HepG2 (cell line): Measurements from ENCODE around the gene TMEM31. TPM values are rescaled to one million over a fixed set of nuclear protein-coding genes. Genes with fewer than 3 reads are reported as not detected.

ENCODE experiments used
- ATAC-seq: fragments of 200-7000 bp; cut with Tn5 transposase; 3 replicates; pipeline ENCODE4 v1.9.1; 2020; ENCODE audit warnings: mild to moderate bottlenecking, moderate library complexity
- BruUV-seq: library from RNA; stranded (reverse); fragments of 400-500 nt; replicated peaks from 2 replicates; lab custom pipeline; 2021; lab: Mats Ljungman, UMichigan
- CTCF ChIA-PET: fragments of 300-600 bp; formaldehyde crosslinking; extraction: SDS; loops from one replicate; lab custom pipeline; 2021; ENCODE audit warnings: low total read pairs, inconsistent platforms, low intra/inter-chr PET ratio; lab: Yijun Ruan, JAX
- POLR2A ChIA-PET: fragments of 350-600 bp; sonication (Branson Sonifier 250); formaldehyde crosslinking; loops from one replicate; lab custom pipeline; 2020; ENCODE audit warnings: antibody characterized with exemption, inconsistent platforms; lab: Yijun Ruan, JAX
- DNase-seq: peaks from one replicate; pipeline ENCODE4 v3.0.0-alpha.2; 2015; ENCODE audit warnings: low spot score
- FAIRE-seq: peaks from 3 replicates; lab custom pipeline; 2011; peaks lifted over from hg19 to GRCh38; lab: Jason Lieb, UNC
- H2AFZ ChIP-seq: one replicate; pipeline ENCODE4 v1.6.1; 2011; ENCODE audit warnings: low read length, inconsistent platforms
- H3K27ac ChIP-seq: fragments of 300-600 bp; 3 replicates; pipeline ENCODE4 v1.8.0; 2011; ENCODE audit warnings: mixed run types, mild to moderate bottlenecking, mixed read lengths, low read length, inconsistent platforms; ENCODE audit not compliant: insufficient read depth; ENCODE audit errors: extremely low read length
- H3K27me3 ChIP-seq, 2 experiments: fragments of 200-600 bp in 1 of 2; 2 replicates in 1 of 2; 3 replicates in 1 of 2; pipeline versions ENCODE4 v1.6.0 to v1.8.0; 2011; ENCODE audit warnings: low read length in 2 of 2, mild to moderate bottlenecking in 2 of 2, moderate library complexity in 2 of 2, inconsistent platforms in 1 of 2; ENCODE audit not compliant: insufficient read depth in 2 of 2, control insufficient read depth in 1 of 2
- H3K36me3 ChIP-seq, 2 experiments: fragments of 200-600 bp in 1 of 2; replicated peaks in 1 of 2; 2 replicates in 1 of 2; 3 replicates in 1 of 2; pipeline versions ENCODE4 v1.5.1 to v1.8.0; 2011; ENCODE audit warnings: low read length in 2 of 2, inconsistent platforms in 1 of 2; ENCODE audit not compliant: insufficient read depth in 2 of 2, control insufficient read depth in 1 of 2
- H3K4me1 ChIP-seq: 2 replicates; pipeline ENCODE4 v1.5.1; 2012; ENCODE audit warnings: low read length, inconsistent platforms; ENCODE audit not compliant: insufficient read depth
- H3K4me2 ChIP-seq: 2 replicates; pipeline ENCODE4 v1.6.0; 2011; ENCODE audit warnings: low read depth, low read length, inconsistent platforms
- H3K4me3 ChIP-seq, 3 experiments: fragments of 200-600 bp in 1 of 3; sonication (generic), shearing (Covaris generic) in 1 of 3; replicated peaks in 1 of 3; 2 replicates each; pipeline ENCODE4 v1.5.1; 2011 to 2016; ENCODE audit warnings: low read length in 3 of 3, inconsistent platforms in 2 of 3, low read depth in 2 of 3, mild to moderate bottlenecking in 2 of 3, control low read depth in 1 of 3, mixed read lengths in 1 of 3; ENCODE audit not compliant: insufficient read depth in 1 of 3
- H3K79me2 ChIP-seq: one replicate; pipeline ENCODE4 v1.6.1; 2011; ENCODE audit warnings: low read length, inconsistent platforms; ENCODE audit not compliant: insufficient read depth
- H3K9ac ChIP-seq: 2 replicates; pipeline ENCODE4 v1.6.0; 2011; ENCODE audit warnings: mild to moderate bottlenecking, low read depth, low read length, inconsistent platforms; ENCODE audit not compliant: insufficient read depth
- H3K9me3 ChIP-seq: 2 replicates; pipeline ENCODE4 v1.5.1; 2012; ENCODE audit warnings: mild to moderate bottlenecking, low read length
- H4K20me1 ChIP-seq: 2 replicates; pipeline ENCODE4 v1.6.0; 2011; ENCODE audit warnings: inconsistent platforms, mild to moderate bottlenecking, low read length, moderate library complexity; ENCODE audit not compliant: insufficient read depth
- ARNT ChIP-seq: fragments of 450-650 bp; IDR thresholded peaks from 2 replicates; pipeline ENCODE4 v1.6.1; 2017
- MYC ChIP-seq: sonication (generic); formaldehyde crosslinking; IDR thresholded peaks from 2 replicates; pipeline ENCODE4 v1.9.0; 2021; ENCODE audit warnings: missing genetic modification reagents, borderline replicate concordance
- ZNF160 ChIP-seq: sonication (generic); formaldehyde crosslinking; IDR thresholded peaks from 2 replicates; pipeline ENCODE4 v1.8.0; 2022; ENCODE audit warnings: mild to moderate bottlenecking, inconsistent platforms, missing genetic modification reagents
- ZNF781 ChIP-seq: sonication (generic); formaldehyde crosslinking; IDR thresholded peaks from 2 replicates; pipeline ENCODE4 v1.5.1; 2020; ENCODE audit warnings: borderline replicate concordance, mild to moderate bottlenecking, missing genetic modification reagents; ENCODE audit errors: not compliant biosample characterization
- WGBS: methylation state at CpG from one replicate; pipeline ENCODE4 v1.1.6; 2017; ENCODE audit warnings: low lambda C conversion rate; 5-methylcytosine and 5-hydroxymethylcytosine counted together
- in situ Hi-C: cut with HindIII; loops from 2 replicates; pipeline ENCODE4 v1.10.0; 2017; ENCODE audit warnings: low pct_unique_long_range_greater_than_20kb; ENCODE audit not compliant: extremely low pct_ligation_motif_present
- intact Hi-C: fragments of 100-400 bp; cut with micrococcal nuclease; formaldehyde crosslinking; loops from one replicate; pipeline ENCODE4 v1.10.0; 2022; ENCODE audit not compliant: unreplicated experiment
- polyA plus RNA-seq, 8 experiments: library from polyadenylated mRNA; depleted of rRNA in 3 of 8; stranded (reverse) in 7 of 8; unstranded in 1 of 8; fragments of >200 nt; fragmentation: Illumina TruSeq in 4 of 8; extraction: Trizol in 4 of 8; gene quantifications; 2 replicates each; pipeline versions ENCODE4 v1.2.1 to v1.2.3, GENCODE V29; 2011 to 2016; ENCODE audit warnings: low read depth in 4 of 8, missing spikeins in 1 of 8, mixed read lengths in 1 of 8; ENCODE audit not compliant: insufficient read depth in 1 of 8
- total RNA-seq, 5 experiments: library from RNA; depleted of rRNA; stranded (reverse); fragments of >200 nt; fragmentation: Illumina TruSeq; extraction: Trizol; gene quantifications; 2 replicates each; pipeline ENCODE4 v1.2.3, GENCODE V29; 2016; ENCODE audit warnings: low read depth in 1 of 5
- TF ChIP-seq, protein P1 (sequence below): sonication (generic); formaldehyde crosslinking; IDR thresholded peaks from 2 replicates; pipeline ENCODE4 v1.5.0; 2020; ENCODE audit warnings: mild to moderate bottlenecking, missing genetic modification reagents, borderline replicate concordance
- TF ChIP-seq, protein P2 (sequence below): sonication (generic); formaldehyde crosslinking; IDR thresholded peaks from 2 replicates; pipeline ENCODE4 v1.4.0; 2020; ENCODE audit warnings: mild to moderate bottlenecking, missing genetic modification reagents

TMEM31 gene
- total and polyA plus RNA-seq, 2 of the 13 experiments (the other 11 are each of a cell fraction or from before 2014, with no cell fraction given) = 0.16 TPM; not detected in 1

DNA sequence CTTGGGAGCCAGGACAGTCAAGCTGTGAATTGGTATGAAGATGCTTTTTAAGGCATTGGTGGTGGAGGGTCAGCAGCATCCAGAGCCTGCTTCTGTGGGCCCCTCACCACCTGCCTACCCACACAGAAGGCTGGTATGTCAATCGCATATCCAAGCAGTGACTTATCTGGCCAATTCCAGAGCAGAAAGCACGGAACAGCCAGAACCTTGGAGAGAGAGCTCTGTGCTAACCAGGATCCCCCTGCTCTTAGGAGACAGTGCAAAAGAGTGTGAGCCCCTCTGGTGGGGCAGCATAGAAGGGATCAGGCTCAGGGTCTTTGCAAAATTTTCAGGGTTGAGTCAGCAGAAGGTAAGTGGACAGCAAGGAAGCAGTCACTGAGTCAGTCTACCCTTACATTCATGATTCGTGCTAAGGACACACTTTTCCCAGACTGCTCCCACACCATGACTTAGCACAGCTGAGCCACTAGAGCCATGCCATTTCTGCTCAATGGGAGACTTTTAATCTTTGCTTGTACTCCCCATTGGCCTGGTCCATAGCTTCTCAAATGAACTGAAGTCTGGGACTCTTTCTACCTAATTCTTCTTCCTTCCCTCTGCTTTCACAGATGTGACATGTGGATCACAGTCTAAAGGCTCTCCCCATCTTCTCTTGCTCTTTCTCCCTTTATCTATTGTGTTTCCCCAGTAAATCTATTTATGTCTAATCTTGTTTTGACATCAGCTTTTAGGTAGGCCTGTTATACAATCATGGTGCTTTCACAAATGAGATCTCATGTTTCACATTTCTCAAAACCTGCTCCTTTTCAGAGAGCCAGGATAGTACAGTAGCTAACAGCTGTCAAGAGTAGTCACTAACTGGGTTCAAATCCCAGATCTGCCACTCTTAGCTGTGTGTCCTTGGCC, 44.3 kb upstream of the TMEM31 start:
- intact Hi-C loops (no loop called here), in situ Hi-C loops (no loop called here)
- Histone ChIP-seq H3K27ac (no peak overlapping the region), H3K4me2 (no peak overlapping the region), H3K4me3 (no peak overlapping the region), H3K27me3 (no peaks in the 10 kb centered on the region; a peak in 1 of 5 replicates), H2AFZ (no peak overlapping the region), H3K9me3 (no peaks in the 10 kb centered on the region), H3K4me1 (no peaks in the 10 kb centered on the region), H4K20me1 (no peaks in the 10 kb centered on the region), H3K36me3 (no peaks in the 10 kb centered on the region), H3K9ac (no peak overlapping the region), H3K79me2 (no peaks in the 10 kb centered on the region)
- ChIA-PET CTCF (no interaction called here), POLR2A (no interaction called here)
- DNase-seq (no peak), FAIRE-seq (no peak), ATAC-seq (no peak)
- 0% methylated on average over 1 of the region's 3 CpGs for WGBS
- no TSS peak for BruUV-seq
- TF ChIP-seq, protein P1, sequence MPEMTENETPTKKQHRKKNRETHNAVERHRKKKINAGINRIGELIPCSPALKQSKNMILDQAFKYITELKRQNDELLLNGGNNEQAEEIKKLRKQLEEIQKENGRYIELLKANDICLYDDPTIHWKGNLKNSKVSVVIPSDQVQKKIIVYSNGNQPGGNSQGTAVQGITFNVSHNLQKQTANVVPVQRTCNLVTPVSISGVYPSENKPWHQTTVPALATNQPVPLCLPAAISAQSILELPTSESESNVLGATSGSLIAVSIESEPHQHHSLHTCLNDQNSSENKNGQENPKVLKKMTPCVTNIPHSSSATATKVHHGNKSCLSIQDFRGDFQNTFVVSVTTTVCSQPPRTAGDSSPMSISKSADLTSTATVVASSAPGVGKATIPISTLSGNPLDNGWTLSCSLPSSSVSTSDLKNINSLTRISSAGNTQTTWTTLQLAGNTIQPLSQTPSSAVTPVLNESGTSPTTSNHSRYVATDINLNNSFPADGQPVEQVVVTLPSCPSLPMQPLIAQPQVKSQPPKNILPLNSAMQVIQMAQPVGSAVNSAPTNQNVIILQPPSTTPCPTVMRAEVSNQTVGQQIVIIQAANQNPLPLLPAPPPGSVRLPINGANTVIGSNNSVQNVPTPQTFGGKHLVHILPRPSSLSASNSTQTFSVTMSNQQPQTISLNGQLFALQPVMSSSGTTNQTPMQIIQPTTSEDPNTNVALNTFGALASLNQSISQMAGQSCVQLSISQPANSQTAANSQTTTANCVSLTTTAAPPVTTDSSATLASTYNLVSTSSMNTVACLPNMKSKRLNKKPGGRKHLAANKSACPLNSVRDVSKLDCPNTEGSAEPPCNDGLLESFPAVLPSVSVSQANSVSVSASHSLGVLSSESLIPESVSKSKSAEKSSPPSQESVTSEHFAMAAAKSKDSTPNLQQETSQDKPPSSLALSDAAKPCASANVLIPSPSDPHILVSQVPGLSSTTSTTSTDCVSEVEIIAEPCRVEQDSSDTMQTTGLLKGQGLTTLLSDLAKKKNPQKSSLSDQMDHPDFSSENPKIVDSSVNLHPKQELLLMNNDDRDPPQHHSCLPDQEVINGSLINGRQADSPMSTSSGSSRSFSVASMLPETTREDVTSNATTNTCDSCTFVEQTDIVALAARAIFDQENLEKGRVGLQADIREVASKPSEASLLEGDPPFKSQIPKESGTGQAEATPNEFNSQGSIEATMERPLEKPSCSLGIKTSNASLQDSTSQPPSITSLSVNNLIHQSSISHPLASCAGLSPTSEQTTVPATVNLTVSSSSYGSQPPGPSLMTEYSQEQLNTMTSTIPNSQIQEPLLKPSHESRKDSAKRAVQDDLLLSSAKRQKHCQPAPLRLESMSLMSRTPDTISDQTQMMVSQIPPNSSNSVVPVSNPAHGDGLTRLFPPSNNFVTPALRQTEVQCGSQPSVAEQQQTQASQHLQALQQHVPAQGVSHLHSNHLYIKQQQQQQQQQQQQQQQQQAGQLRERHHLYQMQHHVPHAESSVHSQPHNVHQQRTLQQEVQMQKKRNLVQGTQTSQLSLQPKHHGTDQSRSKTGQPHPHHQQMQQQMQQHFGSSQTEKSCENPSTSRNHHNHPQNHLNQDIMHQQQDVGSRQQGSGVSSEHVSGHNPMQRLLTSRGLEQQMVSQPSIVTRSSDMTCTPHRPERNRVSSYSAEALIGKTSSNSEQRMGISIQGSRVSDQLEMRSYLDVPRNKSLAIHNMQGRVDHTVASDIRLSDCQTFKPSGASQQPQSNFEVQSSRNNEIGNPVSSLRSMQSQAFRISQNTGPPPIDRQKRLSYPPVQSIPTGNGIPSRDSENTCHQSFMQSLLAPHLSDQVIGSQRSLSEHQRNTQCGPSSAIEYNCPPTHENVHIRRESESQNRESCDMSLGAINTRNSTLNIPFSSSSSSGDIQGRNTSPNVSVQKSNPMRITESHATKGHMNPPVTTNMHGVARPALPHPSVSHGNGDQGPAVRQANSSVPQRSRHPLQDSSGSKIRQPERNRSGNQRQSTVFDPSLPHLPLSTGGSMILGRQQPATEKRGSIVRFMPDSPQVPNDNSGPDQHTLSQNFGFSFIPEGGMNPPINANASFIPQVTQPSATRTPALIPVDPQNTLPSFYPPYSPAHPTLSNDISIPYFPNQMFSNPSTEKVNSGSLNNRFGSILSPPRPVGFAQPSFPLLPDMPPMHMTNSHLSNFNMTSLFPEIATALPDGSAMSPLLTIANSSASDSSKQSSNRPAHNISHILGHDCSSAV (CRISPR knock-in tag) = no peak
- TF ChIP-seq ZNF781 (no peak), MYC (CRISPR knock-in tag) (no peak), ARNT (no peak), ZNF160 (CRISPR knock-in tag) (no peak)
- TF ChIP-seq, protein P2, sequence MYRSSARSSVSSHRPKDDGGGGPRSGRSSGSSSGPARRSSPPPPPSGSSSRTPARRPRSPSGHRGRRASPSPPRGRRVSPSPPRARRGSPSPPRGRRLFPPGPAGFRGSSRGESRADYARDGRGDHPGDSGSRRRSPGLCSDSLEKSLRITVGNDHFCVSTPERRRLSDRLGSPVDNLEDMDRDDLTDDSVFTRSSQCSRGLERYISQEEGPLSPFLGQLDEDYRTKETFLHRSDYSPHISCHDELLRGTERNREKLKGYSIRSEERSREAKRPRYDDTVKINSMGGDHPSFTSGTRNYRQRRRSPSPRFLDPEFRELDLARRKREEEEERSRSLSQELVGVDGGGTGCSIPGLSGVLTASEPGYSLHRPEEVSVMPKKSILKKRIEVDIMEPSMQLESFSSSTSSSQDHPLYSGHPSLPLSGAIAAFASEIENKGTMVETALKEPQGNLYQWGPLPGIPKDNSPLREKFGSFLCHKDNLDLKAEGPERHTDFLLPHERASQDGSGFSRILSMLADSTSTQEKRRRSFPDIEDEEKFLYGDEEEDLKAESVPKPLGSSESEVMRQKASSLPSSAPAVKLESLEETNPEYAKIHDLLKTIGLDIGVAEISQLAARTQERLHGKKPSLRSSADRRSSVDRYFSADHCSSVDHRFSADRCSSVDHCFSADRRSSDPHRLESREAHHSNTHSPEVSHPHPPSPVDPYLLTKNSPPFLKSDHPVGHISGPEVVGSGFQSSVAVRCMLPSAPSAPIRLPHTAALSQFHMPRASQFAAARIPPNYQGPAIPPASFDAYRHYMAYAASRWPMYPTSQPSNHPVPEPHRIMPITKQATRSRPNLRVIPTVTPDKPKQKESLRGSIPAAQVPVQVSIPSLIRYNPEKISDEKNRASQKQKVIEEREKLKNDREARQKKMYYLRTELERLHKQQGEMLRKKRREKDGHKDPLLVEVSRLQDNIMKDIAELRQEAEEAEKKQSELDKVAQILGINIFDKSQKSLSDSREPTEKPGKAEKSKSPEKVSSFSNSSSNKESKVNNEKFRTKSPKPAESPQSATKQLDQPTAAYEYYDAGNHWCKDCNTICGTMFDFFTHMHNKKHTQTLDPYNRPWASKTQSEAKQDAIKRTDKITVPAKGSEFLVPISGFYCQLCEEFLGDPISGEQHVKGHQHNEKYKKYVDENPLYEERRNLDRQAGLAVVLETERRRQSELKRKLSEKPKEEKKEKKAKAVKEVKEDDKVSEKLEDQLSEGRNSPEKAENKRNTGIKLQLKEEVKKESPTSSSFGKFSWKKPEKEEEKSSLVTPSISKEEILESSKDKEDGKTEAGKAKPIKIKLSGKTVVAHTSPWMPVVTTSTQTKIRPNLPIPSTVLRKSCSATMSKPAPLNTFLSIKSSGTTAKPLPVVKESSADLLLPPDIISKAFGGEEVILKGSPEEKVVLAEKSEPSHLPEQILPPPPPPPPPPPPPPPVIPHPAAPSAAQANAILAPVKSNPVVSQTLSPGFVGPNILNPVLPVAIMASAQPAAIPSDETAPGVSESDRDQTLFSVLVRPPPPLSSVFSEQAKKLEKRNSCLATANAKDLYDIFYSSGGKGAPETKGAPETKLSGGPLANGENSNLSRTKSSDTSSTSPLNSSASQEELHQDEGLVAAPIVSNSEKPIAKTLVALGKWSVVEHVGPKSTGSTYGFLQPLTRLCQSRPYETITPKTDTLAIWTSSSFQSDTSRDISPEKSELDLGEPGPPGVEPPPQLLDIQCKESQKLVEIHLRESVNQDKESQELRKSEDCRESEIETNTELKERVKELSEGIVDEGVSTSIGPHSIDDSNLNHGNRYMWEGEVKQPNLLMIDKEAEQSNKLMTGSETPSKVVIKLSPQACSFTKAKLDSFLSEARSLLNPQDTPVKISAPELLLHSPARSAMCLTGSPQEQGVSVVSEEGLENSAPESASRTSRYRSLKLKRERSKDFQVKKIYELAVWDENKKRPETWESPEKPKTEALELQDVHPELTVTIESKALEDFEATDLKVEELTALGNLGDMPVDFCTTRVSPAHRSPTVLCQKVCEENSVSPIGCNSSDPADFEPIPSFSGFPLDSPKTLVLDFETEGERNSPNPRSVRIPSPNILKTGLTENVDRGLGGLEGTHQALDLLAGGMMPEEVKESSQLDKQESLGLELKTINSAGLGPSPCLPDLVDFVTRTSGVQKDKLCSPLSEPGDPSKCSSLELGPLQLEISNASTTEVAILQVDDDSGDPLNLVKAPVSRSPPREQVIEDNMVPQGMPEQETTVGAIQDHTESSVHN (CRISPR knock-in tag) = no peak
